ENCODE results near the gene MMP17.

DNA sequence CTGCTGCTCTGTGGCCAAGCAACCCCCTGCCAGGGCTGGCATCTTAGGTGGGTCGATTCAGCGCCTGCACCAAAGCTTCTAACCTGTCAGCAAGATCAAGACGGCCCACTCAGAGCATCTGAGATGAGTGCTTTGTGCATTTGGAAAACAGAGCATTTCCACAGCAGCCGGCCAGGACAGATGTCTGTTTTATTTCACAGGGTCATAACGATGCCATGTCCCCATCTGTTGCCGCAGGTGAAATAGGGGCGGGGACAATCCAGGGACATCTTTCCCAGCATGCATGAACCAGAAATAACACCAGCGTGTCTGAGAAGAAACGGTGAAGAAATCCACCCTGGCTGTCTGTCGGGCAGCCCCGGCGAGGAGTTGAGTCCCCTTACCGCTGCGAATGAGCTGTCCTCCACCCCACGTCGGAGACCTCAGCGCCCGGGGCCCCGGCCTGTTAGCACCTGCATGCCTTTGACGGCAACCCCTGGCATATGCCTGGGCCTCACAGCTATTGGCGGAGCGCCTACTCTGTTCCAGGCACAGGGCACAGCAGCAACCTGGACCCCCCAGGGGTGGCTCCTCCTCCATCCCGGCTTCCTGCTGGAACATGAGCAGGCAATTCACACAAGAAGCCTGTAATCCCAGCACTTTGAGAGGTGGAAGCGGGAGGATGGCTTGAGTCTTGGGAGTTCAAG lies 35.7 kb downstream of the MMP17 start:
- TF ChIP-seq, protein P1, sequence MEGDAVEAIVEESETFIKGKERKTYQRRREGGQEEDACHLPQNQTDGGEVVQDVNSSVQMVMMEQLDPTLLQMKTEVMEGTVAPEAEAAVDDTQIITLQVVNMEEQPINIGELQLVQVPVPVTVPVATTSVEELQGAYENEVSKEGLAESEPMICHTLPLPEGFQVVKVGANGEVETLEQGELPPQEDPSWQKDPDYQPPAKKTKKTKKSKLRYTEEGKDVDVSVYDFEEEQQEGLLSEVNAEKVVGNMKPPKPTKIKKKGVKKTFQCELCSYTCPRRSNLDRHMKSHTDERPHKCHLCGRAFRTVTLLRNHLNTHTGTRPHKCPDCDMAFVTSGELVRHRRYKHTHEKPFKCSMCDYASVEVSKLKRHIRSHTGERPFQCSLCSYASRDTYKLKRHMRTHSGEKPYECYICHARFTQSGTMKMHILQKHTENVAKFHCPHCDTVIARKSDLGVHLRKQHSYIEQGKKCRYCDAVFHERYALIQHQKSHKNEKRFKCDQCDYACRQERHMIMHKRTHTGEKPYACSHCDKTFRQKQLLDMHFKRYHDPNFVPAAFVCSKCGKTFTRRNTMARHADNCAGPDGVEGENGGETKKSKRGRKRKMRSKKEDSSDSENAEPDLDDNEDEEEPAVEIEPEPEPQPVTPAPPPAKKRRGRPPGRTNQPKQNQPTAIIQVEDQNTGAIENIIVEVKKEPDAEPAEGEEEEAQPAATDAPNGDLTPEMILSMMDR (conservative IDR thresholded peaks at IDR 0.05 in 1 of 2, IDR thresholded peaks at IDR 0.05 in 1 of 2; ENCODE audit: low read depth in 1 of 2, low read length in 2 of 2) = no peak
- no peak for TF ChIP-seq EZH2 (IDR thresholded peaks at IDR 0.05; ENCODE audit: low read length, missing control alignments)

All from fibroblast of lung (primary cell).